Endodermal cell (in vitro differentiated cells): ENCODE data around the gene UXT. TPM values are rescaled to one million over a fixed set of nuclear protein-coding genes. Genes with fewer than 3 reads are reported as not detected.

Experiments
- DNase-seq: peaks from one replicate; pipeline ENCODE4 v3.0.0-alpha.2; 2017
- H3K27ac ChIP-seq: 2 replicates; pipeline ENCODE4 v1.5.1; 2013; ENCODE audit warnings: mild to moderate bottlenecking, low read depth, low read length, moderate library complexity
- H3K27me3 ChIP-seq: 2 replicates; pipeline ENCODE4 v1.6.1; 2013; ENCODE audit warnings: mild to moderate bottlenecking, low read length, moderate library complexity; ENCODE audit not compliant: insufficient read depth, control insufficient read depth, poor library complexity, severe bottlenecking
- H3K36me3 ChIP-seq: 2 replicates; pipeline ENCODE4 v1.7.0; 2013; ENCODE audit warnings: mild to moderate bottlenecking, low read length, moderate library complexity; ENCODE audit not compliant: control insufficient read depth, insufficient read depth
- H3K4me1 ChIP-seq: one replicate; pipeline ENCODE4 v1.7.0; 2013; ENCODE audit warnings: low read length; ENCODE audit not compliant: control insufficient read depth, insufficient read depth
- H3K4me3 ChIP-seq: 2 replicates; pipeline ENCODE4 v1.5.1; 2013; ENCODE audit warnings: mild to moderate bottlenecking, low read length, moderate library complexity
- H3K9ac ChIP-seq: 2 replicates; pipeline ENCODE4 v1.6.1; 2013; ENCODE audit warnings: mild to moderate bottlenecking, low read length, moderate library complexity; ENCODE audit not compliant: poor library complexity, severe bottlenecking; ENCODE audit errors: extremely low read depth
- H3K9me3 ChIP-seq: 2 replicates; pipeline ENCODE4 v1.6.1; 2013; ENCODE audit warnings: mild to moderate bottlenecking, low read length, moderate library complexity; ENCODE audit not compliant: control insufficient read depth
- H3K27ac Mint-ChIP-seq: 2 replicates; pipeline ENCODE4 v1.8.0; 2020; ENCODE audit warnings: mixed read lengths
- H3K27me3 Mint-ChIP-seq: 2 replicates; pipeline ENCODE4 v1.8.0; 2021; ENCODE audit warnings: mild to moderate bottlenecking, mixed read lengths; ENCODE audit not compliant: insufficient read depth
- H3K36me3 Mint-ChIP-seq: 2 replicates; pipeline ENCODE4 v1.8.0; 2020; ENCODE audit warnings: low read depth, mixed read lengths
- H3K4me1 Mint-ChIP-seq: 2 replicates; pipeline ENCODE4 v1.8.0; 2020; ENCODE audit warnings: mixed read lengths
- H3K4me3 Mint-ChIP-seq: 2 replicates; pipeline ENCODE4 v1.8.0; 2020; ENCODE audit warnings: mild to moderate bottlenecking, moderate library complexity, mixed read lengths
- H3K9me3 Mint-ChIP-seq: 2 replicates; pipeline ENCODE4 v1.8.0; 2020; ENCODE audit warnings: mild to moderate bottlenecking, mixed read lengths
- WGBS, 2 experiments: methylation state at CpG; one replicate each; pipeline versions ENCODE4 v1.1.5 to v1.1.7; 2013; ENCODE audit warnings: missing lambda C conversion rate in 2 of 2, mixed read lengths in 1 of 2; ENCODE audit not compliant: insufficient coverage in 1 of 2, insufficient read length in 1 of 2; 5-methylcytosine and 5-hydroxymethylcytosine counted together
- total RNA-seq, 2 donors: library from RNA; stranded (reverse); fragmentation: NEBNext Ultra II Directional in 1 of 2; extraction: Animal tissue kit (Norgen Biotek cat#: 25700) in 1 of 2; gene quantifications; 2 replicates in 1 of 2; 3 replicates in 1 of 2; pipeline ENCODE4 v1.2.1, GENCODE V29; 2021
- TF ChIP-seq, protein P1 (sequence below): fragments of 200-600 bp; sonication (generic); conservative IDR thresholded peaks from 2 replicates; pipeline ENCODE4 v1.5.0; 2021; ENCODE audit warnings: antibody characterized with exemption, mild to moderate bottlenecking

Gene UXT
- total RNA-seq, 2 donors from 2014 or later, result 83.7 to 99.9 TPM

DNA sequence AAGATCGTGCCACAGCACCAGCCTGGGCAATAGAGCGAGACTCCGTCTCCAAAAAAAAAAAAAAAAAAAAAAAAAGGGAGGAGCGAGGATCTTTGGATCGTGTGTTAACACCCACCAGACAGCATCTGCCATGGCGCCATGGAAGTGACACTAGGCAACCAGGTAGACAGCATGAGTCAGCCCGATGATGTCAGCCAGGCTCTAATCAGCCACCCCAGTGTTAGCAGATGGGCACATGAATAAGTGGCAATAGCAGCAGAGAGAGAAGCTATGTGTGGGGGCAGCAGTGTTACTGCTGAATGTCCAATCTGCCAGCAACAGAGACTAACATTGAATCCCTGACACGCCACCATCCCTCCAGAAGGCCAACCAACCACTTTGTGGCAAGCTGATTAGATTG lies 45.9 kb downstream of the UXT start:
- Mint-ChIP-seq H3K4me1 (peaks cover 2% of the 10 kb centered on the region), H3K27ac (no peak overlapping the region), H3K4me3 (no peak overlapping the region), H3K36me3 (peaks cover 1% of the 10 kb centered on the region), H3K9me3 (peaks cover 63% of the 10 kb centered on the region), H3K27me3 (peaks cover 4% of the 10 kb centered on the region)
- H3K27ac ChIP-seq, result no peak overlapping the region
- no peak overlapping the region for H3K4me3 ChIP-seq
- 93 to 100% methylated on average over 2 to 5 of the region's 8 CpGs for WGBS, 2 experiments
- no peaks in the 10 kb centered on the region for H3K27me3 ChIP-seq
- DNase-seq, result no peak
- no peaks in the 10 kb centered on the region for H3K9me3 ChIP-seq
- H3K9ac ChIP-seq, result no peak overlapping the region
- no peaks in the 10 kb centered on the region for H3K4me1 ChIP-seq
- no peaks in the 10 kb centered on the region for H3K36me3 ChIP-seq
- TF ChIP-seq, protein P1, sequence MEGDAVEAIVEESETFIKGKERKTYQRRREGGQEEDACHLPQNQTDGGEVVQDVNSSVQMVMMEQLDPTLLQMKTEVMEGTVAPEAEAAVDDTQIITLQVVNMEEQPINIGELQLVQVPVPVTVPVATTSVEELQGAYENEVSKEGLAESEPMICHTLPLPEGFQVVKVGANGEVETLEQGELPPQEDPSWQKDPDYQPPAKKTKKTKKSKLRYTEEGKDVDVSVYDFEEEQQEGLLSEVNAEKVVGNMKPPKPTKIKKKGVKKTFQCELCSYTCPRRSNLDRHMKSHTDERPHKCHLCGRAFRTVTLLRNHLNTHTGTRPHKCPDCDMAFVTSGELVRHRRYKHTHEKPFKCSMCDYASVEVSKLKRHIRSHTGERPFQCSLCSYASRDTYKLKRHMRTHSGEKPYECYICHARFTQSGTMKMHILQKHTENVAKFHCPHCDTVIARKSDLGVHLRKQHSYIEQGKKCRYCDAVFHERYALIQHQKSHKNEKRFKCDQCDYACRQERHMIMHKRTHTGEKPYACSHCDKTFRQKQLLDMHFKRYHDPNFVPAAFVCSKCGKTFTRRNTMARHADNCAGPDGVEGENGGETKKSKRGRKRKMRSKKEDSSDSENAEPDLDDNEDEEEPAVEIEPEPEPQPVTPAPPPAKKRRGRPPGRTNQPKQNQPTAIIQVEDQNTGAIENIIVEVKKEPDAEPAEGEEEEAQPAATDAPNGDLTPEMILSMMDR, result no peak

DNA sequence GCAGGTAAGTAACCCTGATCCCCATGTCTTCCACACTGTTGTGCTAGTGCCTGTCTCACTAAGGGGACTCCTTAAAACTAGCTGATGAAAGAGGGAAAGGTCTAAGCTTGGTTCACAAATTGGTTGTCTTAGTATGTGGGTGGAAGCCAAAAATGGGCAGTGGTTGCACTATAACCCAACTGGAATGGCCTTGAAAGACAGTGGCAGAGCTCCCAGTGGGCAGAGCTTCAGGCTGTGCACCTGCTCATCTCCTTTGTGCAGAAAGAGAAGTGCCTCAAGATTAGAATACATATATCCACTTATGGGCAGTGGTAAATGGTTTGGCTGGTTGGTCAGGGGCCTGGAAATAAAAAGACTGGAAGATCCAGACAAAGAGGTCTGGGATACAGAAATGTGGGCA lies 46.6 kb downstream of the UXT start:
- Mint-ChIP-seq H3K27ac (no peak overlapping the region), H3K4me1 (peaks cover 2% of the 10 kb centered on the region), H3K9me3 (peaks cover 60% of the 10 kb centered on the region), H3K27me3 (no peaks in the 10 kb centered on the region), H3K4me3 (no peak overlapping the region), H3K36me3 (peaks cover 1% of the 10 kb centered on the region)
- TF ChIP-seq, protein P1, result no peak
- H3K9ac ChIP-seq, result no peak overlapping the region
- H3K4me3 ChIP-seq, result no peak overlapping the region
- no peaks in the 10 kb centered on the region for H3K27me3 ChIP-seq
- H3K27ac ChIP-seq, result no peak overlapping the region
- H3K9me3 ChIP-seq, result no peaks in the 10 kb centered on the region
- no peak for DNase-seq
- no peaks in the 10 kb centered on the region for H3K4me1 ChIP-seq
- no peaks in the 10 kb centered on the region for H3K36me3 ChIP-seq

DNA sequence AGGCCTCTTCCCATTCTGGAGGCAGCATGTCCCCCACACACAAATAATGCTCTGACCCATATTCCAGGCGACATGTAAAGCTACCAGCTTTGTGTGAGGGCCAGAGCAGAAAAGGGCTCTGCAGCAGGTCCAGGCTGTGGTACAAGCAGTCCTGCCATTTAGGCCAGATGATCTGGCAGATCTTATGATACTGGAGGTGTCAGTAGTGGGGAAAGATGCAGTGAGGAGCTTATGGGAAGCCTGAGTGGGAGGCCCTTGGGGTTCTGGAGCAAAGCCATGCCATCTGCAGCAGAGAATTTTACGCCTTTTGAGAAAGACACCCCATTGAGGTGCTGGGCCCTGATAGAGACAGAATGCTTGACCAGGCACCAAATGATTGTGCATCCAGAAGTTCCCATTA lies 47.1 kb downstream of the UXT start:
- 86 to 100% methylated on average over 1 to 2 of the region's 2 CpGs for WGBS, 2 experiments
- H3K9me3 ChIP-seq, result no peaks in the 10 kb centered on the region
- H3K4me3 ChIP-seq, result no peak overlapping the region
- H3K27ac ChIP-seq, result no peak overlapping the region
- peaks cover 1% of the 10 kb centered on the region for H3K36me3 Mint-ChIP-seq
- no peaks in the 10 kb centered on the region for H3K36me3 ChIP-seq
- peaks cover 60% of the 10 kb centered on the region for H3K9me3 Mint-ChIP-seq
- TF ChIP-seq, protein P1, result no peak
- no peaks in the 10 kb centered on the region for H3K4me1 ChIP-seq
- H3K9ac ChIP-seq, result no peak overlapping the region
- peaks cover 2% of the 10 kb centered on the region for H3K4me1 Mint-ChIP-seq
- no peak overlapping the region for H3K27ac Mint-ChIP-seq
- H3K27me3 Mint-ChIP-seq, result no peaks in the 10 kb centered on the region
- no peak overlapping the region for H3K4me3 Mint-ChIP-seq
- DNase-seq, result no peak
- no peaks in the 10 kb centered on the region for H3K27me3 ChIP-seq
